Neuronal stem cell (in vitro differentiated cells): ENCODE data around the gene RASA3.

ENCODE experiments used
- DNase-seq: peaks from one replicate; pipeline ENCODE4 v3.0.0-alpha.2; 2013; ENCODE audit warnings: low spot score
- H2AFZ ChIP-seq: one replicate; pipeline ENCODE4 v1.6.1; 2013; ENCODE audit warnings: mild to moderate bottlenecking, low read length, inconsistent platforms
- H2AK5ac ChIP-seq: 2 replicates; pipeline ENCODE4 v1.6.1; 2013; ENCODE audit warnings: low read depth, mild to moderate bottlenecking, inconsistent platforms, low read length, moderate library complexity, mixed read lengths
- H2BK120ac ChIP-seq: 2 replicates; pipeline ENCODE4 v1.6.1; 2013; ENCODE audit warnings: low read depth, mild to moderate bottlenecking, inconsistent platforms, low read length, moderate library complexity, mixed read lengths
- H2BK12ac ChIP-seq: one replicate; pipeline ENCODE4 v1.6.1; 2013; ENCODE audit warnings: low read length, inconsistent platforms
- H2BK15ac ChIP-seq: 2 replicates; pipeline ENCODE4 v1.6.1; 2013; ENCODE audit warnings: mild to moderate bottlenecking, low read length, inconsistent platforms, mixed read lengths
- H2BK5ac ChIP-seq: one replicate; pipeline ENCODE4 v1.6.1; 2013; ENCODE audit warnings: inconsistent platforms, mild to moderate bottlenecking, low read length, moderate library complexity
- H3K14ac ChIP-seq: one replicate; pipeline ENCODE4 v1.6.1; 2013; ENCODE audit warnings: low read length, inconsistent platforms
- H3K18ac ChIP-seq: 2 replicates; pipeline ENCODE4 v1.6.1; 2013; ENCODE audit warnings: low read length, inconsistent platforms
- H3K23ac ChIP-seq: 2 replicates; pipeline ENCODE4 v1.6.1; 2013; ENCODE audit warnings: low read depth, mild to moderate bottlenecking, mixed read lengths, low read length, inconsistent platforms; ENCODE audit not compliant: poor library complexity
- H3K27ac ChIP-seq: replicated peaks from 3 replicates; pipeline ENCODE4 v1.5.1; 2013; ENCODE audit warnings: low read length, inconsistent platforms
- H3K27me3 ChIP-seq, 3 experiments: 2 replicates each; pipeline ENCODE4 v1.6.1; 2013; ENCODE audit warnings: low read length in 3 of 3, mild to moderate bottlenecking in 2 of 3, inconsistent platforms in 1 of 3, low read depth in 1 of 3, mixed read lengths in 1 of 3, moderate library complexity in 1 of 3; ENCODE audit not compliant: control insufficient read depth in 3 of 3, insufficient read depth in 3 of 3
- H3K36me3 ChIP-seq, 2 donors: replicated peaks in 1 of 2; 2 replicates each; pipeline ENCODE4 v1.6.1; 2013; ENCODE audit warnings: low read length in 2 of 2; ENCODE audit not compliant: control insufficient read depth in 2 of 2, insufficient read depth in 2 of 2
- H3K4ac ChIP-seq: 2 replicates; pipeline ENCODE4 v1.6.1; 2013; ENCODE audit warnings: inconsistent platforms, mild to moderate bottlenecking, low read length, moderate library complexity
- H3K4me1 ChIP-seq, 2 donors: 1 replicate in 1 of 2; 2 replicates in 1 of 2; pipeline ENCODE4 v1.6.1; 2013; ENCODE audit warnings: low read length in 2 of 2, low read depth in 1 of 2; ENCODE audit not compliant: control insufficient read depth in 2 of 2, insufficient read depth in 1 of 2
- H3K4me2 ChIP-seq: one replicate; pipeline ENCODE4 v1.6.1; 2013; ENCODE audit warnings: mild to moderate bottlenecking, low read length, inconsistent platforms; ENCODE audit not compliant: insufficient read depth, poor library complexity, severe bottlenecking
- H3K4me3 ChIP-seq, 2 donors: 2 replicates each; pipeline ENCODE4 v1.5.1; 2013; ENCODE audit warnings: low read length in 2 of 2, mild to moderate bottlenecking in 2 of 2, inconsistent platforms in 1 of 2, moderate library complexity in 1 of 2
- H3K79me1 ChIP-seq: one replicate; pipeline ENCODE4 v1.6.1; 2013; ENCODE audit warnings: low read depth, mild to moderate bottlenecking, inconsistent platforms, low read length, moderate library complexity
- H3K9ac ChIP-seq: one replicate; pipeline ENCODE4 v1.6.1; 2013; ENCODE audit warnings: mild to moderate bottlenecking, low read depth, low read length, inconsistent platforms; ENCODE audit not compliant: poor library complexity
- H3K9me3 ChIP-seq, 2 donors: replicated peaks in 1 of 2; 2 replicates each; pipeline versions ENCODE3 to v1.6.1; 2013; ENCODE audit warnings: low read length in 2 of 2, mild to moderate bottlenecking in 2 of 2, inconsistent platforms in 1 of 2, low read depth in 1 of 2, mixed read lengths in 1 of 2, moderate library complexity in 1 of 2; ENCODE audit not compliant: control insufficient read depth in 2 of 2, insufficient read depth in 1 of 2
- H4K8ac ChIP-seq: one replicate; pipeline ENCODE4 v1.6.1; 2013; ENCODE audit warnings: low read depth, mild to moderate bottlenecking, inconsistent platforms, low read length, moderate library complexity
- H4K91ac ChIP-seq: one replicate; pipeline ENCODE4 v1.6.1; 2013; ENCODE audit warnings: low read length, low read depth, mild to moderate bottlenecking, inconsistent platforms; ENCODE audit not compliant: poor library complexity
- whole genome bisulfite sequencing, 2 donors: extraction: QIAGEN DNeasy Blood & Tissue Kit; methylation state at CpG; one replicate each; pipeline ENCODE4 v1.1.7; 2013; ENCODE audit warnings: missing lambda C conversion rate in 2 of 2, mixed read lengths in 1 of 2; ENCODE audit not compliant: insufficient read length in 2 of 2, insufficient replicate concordance in 1 of 2; ENCODE audit errors: extremely low coverage in 2 of 2; 5-methylcytosine and 5-hydroxymethylcytosine counted together

Gene RASA3

DNA sequence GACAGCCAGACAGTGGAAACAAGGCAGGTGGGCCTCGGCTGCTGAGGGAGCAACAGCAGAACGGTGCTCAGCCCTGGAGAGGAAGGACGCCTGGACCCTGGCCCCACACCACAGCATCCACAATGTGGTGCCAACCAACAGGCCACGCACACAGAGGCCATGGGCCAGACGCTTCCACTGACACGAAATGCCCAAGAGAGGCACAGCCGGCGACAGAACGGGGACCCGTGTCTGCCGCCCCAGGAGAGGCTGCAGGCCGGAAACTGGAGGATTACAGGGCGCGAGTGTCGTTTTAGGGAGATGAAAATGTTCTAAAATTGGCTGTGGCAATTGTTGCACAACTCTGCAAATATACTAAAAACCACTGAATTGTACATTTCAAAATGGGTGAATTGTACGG, 69.7 kb downstream of the RASA3 start:
- Histone ChIP-seq H3K23ac (peak overlapping the region; percentile 45), H4K8ac (peak overlapping the region; percentile 86), H3K4ac (peak overlapping the region; percentile 93), H3K79me1 (peaks cover 10% of the 10 kb centered on the region), H2BK15ac (peak overlapping the region; percentile 63), H3K27me3 (no peaks in the 10 kb centered on the region), H2AFZ (no peak overlapping the region), H4K91ac (peak overlapping the region; percentile 93), H2BK120ac (peak overlapping the region; percentile 24), H2BK5ac (peak overlapping the region; percentile 40), H3K4me3 (no peak overlapping the region), H3K9ac (peak overlapping the region; percentile 75), H3K14ac (peak overlapping the region; percentile 90), H3K18ac (peak overlapping the region; percentile 98), H3K4me1 (peaks cover 28 to 33% of the 10 kb centered on the region in 2 donors), H3K4me2 (no peak overlapping the region), H3K27ac (peak overlapping the region; percentile 32), H2BK12ac (peak overlapping the region; percentile 99), H3K9me3 (peaks cover 0 to 5% of the 10 kb centered on the region in 2 donors), H2AK5ac (peak overlapping the region; percentile 94), H3K36me3 (peaks cover 2 to 10% of the 10 kb centered on the region in 2 donors)
- WGBS, 2 donors: no CpG with 5 or more reads among the region's 16 CpGs
- no peak for DNase-seq

DNA sequence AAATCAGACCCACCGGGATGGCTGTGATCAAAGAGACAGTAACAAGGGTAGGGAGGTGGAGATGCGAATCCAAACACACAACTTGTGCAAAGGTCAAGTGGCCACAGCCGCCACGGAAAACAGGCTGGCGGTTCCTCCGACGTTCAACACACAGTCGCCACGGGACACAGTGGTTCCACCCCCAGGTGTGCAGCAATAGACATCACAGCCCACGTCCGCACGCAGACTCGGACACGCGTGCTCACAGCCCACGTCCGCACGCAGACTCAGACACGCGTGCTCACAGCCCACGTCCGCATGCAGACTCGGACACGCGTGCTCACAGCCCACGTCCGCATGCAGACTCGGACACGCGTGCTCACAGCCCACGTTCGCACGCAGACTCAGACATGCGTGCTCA, 70.1 kb downstream of the RASA3 start:
- Histone ChIP-seq H3K36me3 (peaks cover 2 to 10% of the 10 kb centered on the region in 2 donors), H2BK15ac (peak overlapping the region; percentile 63), H3K4me3 (no peak overlapping the region)

DNA sequence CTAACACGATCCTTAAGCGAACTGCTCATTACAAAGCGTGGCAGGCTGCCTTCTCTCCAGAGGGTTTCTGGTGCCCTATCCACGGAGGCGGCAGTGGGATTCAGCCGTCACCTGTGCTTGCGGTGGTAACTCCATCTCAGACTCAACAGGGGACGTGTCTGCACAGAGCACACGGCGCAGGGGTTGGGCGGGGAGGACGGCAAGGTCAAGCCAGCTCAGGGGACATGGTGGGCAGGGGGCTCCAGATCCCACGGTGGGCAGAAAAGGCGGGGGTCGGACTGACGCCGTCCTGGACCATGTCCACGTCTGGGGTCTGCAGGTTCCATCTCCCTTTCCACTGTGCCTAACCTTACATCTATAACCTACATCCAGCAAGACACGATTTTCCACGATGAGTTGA, 70.7 kb downstream of the RASA3 start:
- peak overlapping the region; percentile 98 for H2BK12ac ChIP-seq
- peak overlapping the region; percentile 96 for H2BK15ac ChIP-seq
- H2BK120ac ChIP-seq: no peak overlapping the region
- H3K14ac ChIP-seq: no peak overlapping the region
- DNase-seq: no peak
- H2BK5ac ChIP-seq: no peak overlapping the region
- H3K9me3 ChIP-seq: peaks cover 0 to 5% of the 10 kb centered on the region in 2 donors
- H3K27ac ChIP-seq: no peak overlapping the region
- peak overlapping the region; percentile 98 for H2AK5ac ChIP-seq
- H4K8ac ChIP-seq: peak overlapping the region; percentile 75
- peaks cover 10% of the 10 kb centered on the region for H3K79me1 ChIP-seq
- no peak overlapping the region for H3K4me2 ChIP-seq
- no peak overlapping the region for H3K4me3 ChIP-seq
- peak overlapping the region; percentile 24 for H3K4ac ChIP-seq
- H3K27me3 ChIP-seq: no peaks in the 10 kb centered on the region
- H2AFZ ChIP-seq: no peak overlapping the region
- H3K9ac ChIP-seq: peak overlapping the region; percentile 74
- H4K91ac ChIP-seq: no peak overlapping the region
- H3K4me1 ChIP-seq: peaks cover 27 to 33% of the 10 kb centered on the region in 2 donors
- peaks cover 2 to 10% of the 10 kb centered on the region in 2 donors for H3K36me3 ChIP-seq
- WGBS, 2 donors: no CpG with 5 or more reads among the region's 20 CpGs
- H3K18ac ChIP-seq: peak overlapping the region; percentile 94
- peak overlapping the region; percentile 36 for H3K23ac ChIP-seq

More for the DNA sequence above, 70.1 kb downstream of the RASA3 start:
- no peak overlapping the region for H3K4me2 ChIP-seq
- peak overlapping the region; percentile 94 for H2AK5ac ChIP-seq
- H4K8ac ChIP-seq: peak overlapping the region; percentile 86
- H3K14ac ChIP-seq: peak overlapping the region; percentile 90
- H3K4me1 ChIP-seq: peaks cover 27 to 33% of the 10 kb centered on the region in 2 donors
- no CpG with 5 or more reads among the region's 34 CpGs for WGBS, 2 donors
- peak overlapping the region; percentile 45 for H3K23ac ChIP-seq
- no peaks in the 10 kb centered on the region for H3K27me3 ChIP-seq
- peak overlapping the region; percentile 93 for H3K4ac ChIP-seq
- H3K9ac ChIP-seq: peak overlapping the region; percentile 75
- H2BK12ac ChIP-seq: peak overlapping the region; percentile 99
- DNase-seq: no peak
- peak overlapping the region; percentile 24 for H2BK120ac ChIP-seq
- H3K27ac ChIP-seq: no peak overlapping the region
- no peak overlapping the region for H2AFZ ChIP-seq
- peak overlapping the region; percentile 40 for H2BK5ac ChIP-seq
- peak overlapping the region; percentile 98 for H3K18ac ChIP-seq
- H3K9me3 ChIP-seq: peaks cover 0 to 5% of the 10 kb centered on the region in 2 donors
- peaks cover 10% of the 10 kb centered on the region for H3K79me1 ChIP-seq
- peak overlapping the region; percentile 93 for H4K91ac ChIP-seq

DNA sequence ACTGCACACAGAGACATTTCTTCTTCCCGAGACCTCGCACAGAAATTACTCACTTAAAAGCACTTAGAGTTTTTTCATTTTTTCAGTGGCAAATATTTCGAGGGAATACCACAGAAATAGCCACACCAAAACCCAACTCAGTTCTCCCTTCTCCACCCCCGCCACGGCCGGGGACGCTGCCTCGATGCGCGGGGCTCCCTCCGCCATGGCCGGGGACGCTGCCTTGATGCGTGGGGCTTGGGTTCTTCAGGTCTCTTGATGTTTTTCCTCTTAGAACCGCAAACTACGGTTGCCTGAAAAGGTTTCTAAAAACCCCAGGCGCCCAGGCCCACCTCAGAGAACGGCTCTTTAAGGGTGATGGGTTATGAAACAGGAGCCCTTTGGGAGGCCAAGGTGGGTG, 71.4 kb downstream of the RASA3 start:
- H2AFZ ChIP-seq: no peak overlapping the region
- no peak overlapping the region for H2BK120ac ChIP-seq
- no peak overlapping the region for H3K4ac ChIP-seq
- H3K27me3 ChIP-seq: no peaks in the 10 kb centered on the region
- peaks cover 4 to 11% of the 10 kb centered on the region in 2 donors for H3K36me3 ChIP-seq
- H3K4me3 ChIP-seq: no peak overlapping the region
- H3K4me2 ChIP-seq: no peak overlapping the region
- H3K18ac ChIP-seq: peak overlapping the region; percentile 94
- H2BK12ac ChIP-seq: no peak overlapping the region
- no peak overlapping the region for H2BK5ac ChIP-seq
- no peak overlapping the region for H2BK15ac ChIP-seq
- H3K9me3 ChIP-seq: peaks cover 0 to 5% of the 10 kb centered on the region in 2 donors
- H3K79me1 ChIP-seq: peaks cover 10% of the 10 kb centered on the region
- H3K27ac ChIP-seq: no peak overlapping the region
- no peak overlapping the region for H4K91ac ChIP-seq
- H4K8ac ChIP-seq: no peak overlapping the region
- H3K4me1 ChIP-seq: peaks cover 25 to 31% of the 10 kb centered on the region in 2 donors
- peak overlapping the region; percentile 88 for H2AK5ac ChIP-seq
- WGBS, 2 donors: no CpG with 5 or more reads among the region's 18 CpGs
- H3K14ac ChIP-seq: no peak overlapping the region
- H3K23ac ChIP-seq: no peak overlapping the region
- DNase-seq: no peak
- no peak overlapping the region for H3K9ac ChIP-seq
